Measurements from ENCODE around the gene TRAPPC3.

- TF ChIP-seq CTCF (conservative IDR thresholded peaks at IDR 0.05; ENCODE audit: low read depth in 2 of 2) (no peak), CREB1 (CRISPR knock-in tag; IDR thresholded peaks at IDR 0.05; ENCODE audit: low read depth) (no peak), EZH2phosphoT487 (IDR thresholded peaks at IDR 0.05; ENCODE audit: unreplicated experiment) (no peak), EZH2 (IDR thresholded peaks at IDR 0.05; ENCODE audit: low read depth, unreplicated experiment) (no peak)
Measured at GRCh38 chr1:36118447-36119204, 30.7 kb downstream of the TRAPPC3 start.
